Measurements from ENCODE around the gene RAB23.

The RAB23 gene

DNA sequence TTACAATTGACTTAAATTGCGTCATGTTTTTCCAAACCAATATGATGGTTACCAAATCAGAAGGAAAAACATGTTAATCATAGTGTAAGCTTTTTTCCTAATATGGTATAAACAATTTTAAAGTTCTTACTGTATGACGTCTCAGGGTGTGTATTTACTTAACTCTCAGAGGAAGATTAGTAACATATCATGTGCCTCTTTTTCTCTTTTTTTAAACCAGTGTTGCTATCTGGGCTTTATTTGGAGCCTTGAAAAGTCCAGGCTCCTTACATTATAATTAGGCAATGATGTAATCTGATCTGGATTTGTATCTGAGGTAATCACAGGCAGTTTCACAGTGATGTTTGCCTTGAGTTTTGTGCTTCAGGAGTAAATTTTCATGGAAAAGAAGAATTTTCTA, 20.4 kb upstream of the RAB23 start:
- DNase-seq (ENCODE audit: low read depth) = peak; percentile 41

GRCh38 chr6:57226221-57226620, 4.1 kb upstream of the RAB23 start:
- DNase-seq (ENCODE audit: low read depth) = no peak

DNA sequence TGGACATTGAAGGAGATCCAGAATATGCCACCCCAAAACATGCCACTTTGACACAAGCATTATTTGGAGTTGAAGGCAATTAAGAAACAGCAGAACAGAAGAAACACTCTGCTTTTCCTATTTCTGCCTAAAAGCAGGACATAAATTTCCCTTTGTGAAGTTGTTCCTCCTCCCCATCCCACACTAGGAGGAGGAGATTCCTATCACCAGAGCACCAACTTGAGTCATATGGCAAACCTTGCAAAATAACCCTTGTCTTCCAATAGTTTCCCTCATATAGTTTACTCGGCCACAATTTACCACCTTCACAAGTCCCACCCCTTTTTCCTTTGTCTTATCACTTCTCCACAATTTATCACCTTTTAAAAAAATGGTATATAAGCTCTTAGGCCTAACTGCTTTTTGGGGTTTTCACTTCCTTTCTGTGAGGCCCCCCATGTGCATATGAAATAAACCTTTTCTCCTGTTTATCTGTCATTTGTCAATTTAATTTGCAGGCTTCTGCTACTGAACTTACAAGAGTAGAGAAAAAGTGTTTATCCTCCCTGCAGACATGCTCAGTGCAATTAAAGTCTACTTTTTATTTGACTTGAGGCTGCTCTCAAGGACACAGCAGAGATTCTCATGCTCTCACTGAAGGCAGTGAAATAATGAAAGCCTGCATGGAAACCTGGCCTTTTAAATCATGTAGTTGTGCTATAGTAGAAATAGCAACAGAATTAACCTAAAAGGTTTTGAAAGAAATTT, 2.8 kb upstream of the RAB23 start:
- DNase-seq (ENCODE audit: low read depth) = no peak

DNA sequence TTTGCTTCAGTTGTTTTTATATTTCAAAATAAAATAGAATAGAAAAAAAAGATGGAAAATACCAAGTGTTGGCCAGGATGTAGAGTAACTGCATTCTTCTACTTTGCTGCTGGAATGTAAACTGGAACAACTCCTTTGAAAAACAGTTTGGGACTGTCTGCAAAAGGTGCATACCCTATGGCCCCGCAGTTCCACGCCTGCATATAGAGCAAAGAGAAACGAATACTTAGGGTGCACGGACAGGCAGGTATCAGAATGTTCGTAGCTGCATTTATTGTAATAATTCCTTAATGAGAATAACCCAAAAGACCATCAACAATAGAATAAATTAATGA, 603 bp upstream of the RAB23 start:
- DNase-seq (ENCODE audit: low read depth) = no peak

GRCh38 chr6:57221191-57221935, 744 bp downstream of the RAB23 start:
- no peak for DNase-seq (ENCODE audit: low read depth)

- DNase-seq (ENCODE audit: low read depth) = no peak
Observed at GRCh38 chr6:57220083-57220703, 1.9 kb downstream of the RAB23 start.

GRCh38 chr6:57217270-57217669, 4.8 kb downstream of the RAB23 start:
- no peak for DNase-seq (ENCODE audit: low read depth)

DNA sequence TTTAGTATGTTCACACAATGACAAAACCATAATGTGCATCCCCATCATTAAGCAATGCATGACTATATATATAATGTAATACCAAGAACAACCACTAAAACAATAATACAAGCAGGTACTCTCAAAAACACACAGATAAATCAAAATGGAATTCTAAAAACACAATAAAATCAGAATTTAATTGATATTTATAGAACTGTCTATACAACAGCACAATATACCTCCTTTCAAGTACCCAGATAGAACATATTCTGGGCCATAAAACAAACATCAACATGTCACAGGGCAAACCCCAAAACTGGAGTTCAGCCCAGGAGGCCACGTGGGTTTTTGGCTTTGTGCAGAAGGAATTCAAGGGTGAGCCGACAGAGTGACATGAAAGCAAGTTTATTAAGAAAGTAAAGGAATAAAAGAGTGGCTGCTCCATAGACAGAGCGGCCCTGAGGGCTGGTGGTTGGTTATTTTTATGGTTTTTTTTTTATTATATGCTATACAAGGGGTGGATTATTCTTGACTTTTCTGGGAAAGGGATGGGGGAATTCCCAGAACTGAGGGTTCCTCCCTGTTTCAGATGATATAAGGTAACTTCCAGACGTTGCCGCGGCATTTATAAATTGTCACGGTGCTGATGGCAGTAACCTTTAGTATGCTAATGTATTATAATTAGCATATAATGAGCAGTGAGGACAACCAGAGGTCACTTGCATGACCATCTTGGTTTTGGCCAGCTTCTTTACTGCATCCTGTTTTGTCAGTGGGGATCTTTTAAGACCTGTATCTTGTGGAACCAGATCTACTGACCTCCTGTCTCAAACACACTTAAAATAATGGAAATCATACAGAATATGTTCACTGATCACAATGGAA, 5.6 kb downstream of the RAB23 start:
- no peak for DNase-seq (ENCODE audit: low read depth)

DNA sequence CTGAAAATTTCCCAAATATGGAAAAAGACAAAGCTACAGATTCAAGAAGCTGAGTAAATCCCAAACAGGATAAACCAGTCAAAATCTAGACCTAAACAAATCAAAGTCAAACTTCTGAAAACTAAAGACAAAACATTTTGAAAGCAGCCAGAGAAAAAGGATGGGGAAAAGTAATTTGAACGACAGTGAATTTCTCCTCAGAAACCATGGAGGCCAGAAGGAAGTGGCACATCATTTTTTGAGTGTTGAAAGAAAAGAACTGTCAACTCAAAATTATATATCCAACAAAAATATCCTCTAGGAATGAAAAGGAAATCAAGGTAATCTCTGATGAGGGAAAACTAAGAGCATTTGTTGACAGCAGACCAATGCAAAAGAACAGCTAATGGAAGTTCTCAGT, 6.8 kb downstream of the RAB23 start:
- DNase-seq (ENCODE audit: low read depth) = no peak

DNA sequence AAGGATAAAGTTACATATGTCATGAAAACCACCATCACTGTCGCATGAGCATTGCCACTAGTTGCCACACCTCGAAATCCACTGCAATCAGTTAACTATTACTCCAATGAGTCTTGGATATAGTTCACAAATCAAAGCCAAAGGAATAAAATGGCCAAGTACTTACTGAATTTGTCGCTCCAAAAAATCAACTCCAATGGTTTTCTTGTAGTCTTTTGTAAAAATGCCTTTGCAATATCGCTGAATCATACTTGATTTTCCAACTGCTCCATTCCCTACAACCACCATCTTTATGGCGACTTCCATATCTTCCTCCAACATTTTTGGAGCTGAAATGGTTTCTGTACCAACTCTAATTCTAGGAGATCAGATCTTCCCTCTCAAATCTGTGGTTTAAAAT, 12.0 kb downstream of the RAB23 start:
- no peak for DNase-seq (ENCODE audit: low read depth)

GRCh38 chr6:57209030-57209429, 13.1 kb downstream of the RAB23 start:
- no peak for DNase-seq (ENCODE audit: low read depth)

DNA sequence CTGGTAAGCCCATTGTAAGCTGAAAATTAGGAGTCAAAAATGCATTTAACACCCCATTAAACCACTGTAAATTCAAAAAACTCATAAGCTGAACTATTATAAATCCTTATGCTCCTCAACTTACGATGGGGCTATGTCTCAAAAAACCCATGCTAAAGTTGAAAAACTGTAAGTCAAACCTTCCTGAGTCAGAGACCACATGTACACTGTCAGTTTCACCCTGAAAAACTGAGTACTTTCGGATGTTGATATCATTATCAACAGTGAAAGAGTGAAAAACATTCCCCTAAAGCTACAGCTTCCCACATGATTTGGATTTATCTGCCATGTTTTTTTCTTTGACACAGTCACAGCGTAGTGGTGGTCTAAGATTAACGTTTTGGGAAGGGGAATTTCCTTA, 14.2 kb downstream of the RAB23 start:
- no peak for DNase-seq (ENCODE audit: low read depth)

- DNase-seq (ENCODE audit: low read depth) = no peak
Observed at GRCh38 chr6:57207141-57207540, 15.0 kb downstream of the RAB23 start.

GRCh38 chr6:57205550-57206328, 16.4 kb downstream of the RAB23 start:
- no peak for DNase-seq (ENCODE audit: low read depth)

- no peak for DNase-seq (ENCODE audit: low read depth)
Observed at GRCh38 chr6:57201718-57202117, 20.4 kb downstream of the RAB23 start.

GRCh38 chr6:57198926-57199636, 23.0 kb downstream of the RAB23 start:
- no peak for DNase-seq (ENCODE audit: low read depth)

GRCh38 chr6:57195457-57195856, 26.6 kb downstream of the RAB23 start:
- no peak for DNase-seq (ENCODE audit: low read depth)

DNA sequence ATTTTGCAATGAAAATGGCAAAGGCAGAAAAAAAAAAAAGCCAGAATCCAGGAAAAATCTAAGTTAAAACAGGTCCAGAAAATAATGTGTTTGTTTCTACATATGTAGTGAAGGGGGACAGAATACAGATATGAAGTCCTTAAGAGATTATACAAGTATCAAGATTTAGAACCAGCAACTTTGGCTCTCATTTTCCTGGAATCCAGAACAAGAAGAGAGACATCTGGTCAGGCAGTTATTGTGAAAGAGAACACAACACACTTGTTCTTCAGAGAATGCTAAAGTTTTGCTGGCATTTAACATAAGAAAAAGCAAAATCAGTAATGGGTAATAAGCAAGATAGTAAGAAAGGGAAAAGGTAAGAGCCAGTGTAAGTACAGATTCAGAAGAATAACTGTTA, 28.9 kb downstream of the RAB23 start:
- no peak for DNase-seq (ENCODE audit: low read depth)

DNA sequence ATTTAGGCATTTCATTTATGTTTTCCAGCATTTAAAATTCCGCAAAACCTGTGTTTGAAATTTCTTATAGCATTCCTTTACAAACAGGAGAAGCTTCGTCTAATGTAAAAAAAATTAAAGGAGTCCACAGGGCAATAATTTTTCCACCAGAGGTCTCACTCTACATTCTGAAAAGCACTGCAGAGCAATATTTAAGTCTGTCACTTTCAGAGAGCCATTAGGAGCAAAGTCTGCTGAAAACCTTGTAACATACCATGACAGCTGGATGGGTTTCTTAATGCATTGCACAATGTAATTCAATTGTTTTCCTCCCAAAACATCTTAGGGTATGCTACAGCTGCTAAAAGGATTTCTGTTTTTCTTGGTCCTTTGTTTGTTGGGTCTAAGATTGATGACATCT, 32.0 kb downstream of the RAB23 start:
- DNase-seq (ENCODE audit: low read depth) = no peak

- DNase-seq (ENCODE audit: low read depth) = no peak
Observed at GRCh38 chr6:57183336-57183735, 38.8 kb downstream of the RAB23 start.

DNA sequence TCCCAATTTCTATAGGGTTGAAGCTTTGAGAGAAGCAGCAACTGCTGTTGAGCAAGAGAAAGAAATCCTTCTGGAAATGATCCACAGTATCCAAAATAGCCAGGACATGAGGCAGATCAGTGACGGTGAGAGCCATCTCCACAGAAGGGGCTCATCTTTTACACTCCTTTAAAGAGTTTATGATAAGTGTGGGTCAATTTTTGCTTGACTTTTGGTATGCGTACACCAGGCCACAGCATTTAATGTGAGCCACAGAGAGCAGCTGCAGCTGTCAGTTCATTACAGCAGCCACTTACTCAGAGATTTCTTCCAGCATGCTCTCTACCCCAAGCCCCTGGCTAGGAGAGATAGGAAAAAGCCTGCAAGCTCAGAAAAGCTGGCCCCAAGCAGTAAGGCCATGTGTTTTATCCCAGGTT, 40.1 kb downstream of the RAB23 start:
- DNase-seq (ENCODE audit: low read depth) = no peak

All from HS-27A (cell line).